Mammary epithelial cell (primary cell): Measurements from ENCODE around the gene STX1A.

ENCODE experiments used
- CTCF ChIP-seq, 2 donors: IDR thresholded peaks in 1 of 2; conservative IDR thresholded peaks in 1 of 2; 2 replicates each; pipeline ENCODE4 v1.5.1; 2011 to 2012; ENCODE audit warnings: inconsistent platforms in 2 of 2, low read length in 2 of 2, mild to moderate bottlenecking in 2 of 2, control low read depth in 1 of 2, low read depth in 1 of 2; ENCODE audit not compliant: insufficient read depth in 1 of 2; ENCODE audit errors: extremely low read depth in 1 of 2
- EZH2 ChIP-seq: IDR thresholded peaks from 2 replicates; pipeline ENCODE4 v1.6.1; 2012; ENCODE audit warnings: low read length, inconsistent platforms, borderline replicate concordance

- TF ChIP-seq EZH2 (no peak), CTCF (conservative IDR thresholded peaks at IDR 0.05 in 1 of 2, IDR thresholded peaks at IDR 0.05 in 1 of 2; ENCODE audit: extremely low read depth in 1 of 2, insufficient read depth in 1 of 2, low read depth in 1 of 2, low read length in 2 of 2) (no peak)
These were observed 48.2 kb downstream of the STX1A start for GRCh38 chr7:73671322-73671661.
